Kidney glomerular epithelial cell (primary cell): ENCODE results near the gene SPDYE6.
"Not testable (repeated sequence)": the region's sequence is repeated elsewhere in the genome, so short reads cannot be mapped to it uniquely, and the experiment has no call there.

Experiments
- DNase-seq: peaks from one replicate; lab custom pipeline; 2025; lab: John Stamatoyannopoulos, UW

SPDYE6 gene

GRCh38 chr7:102356344-102356743, at the start of gene SPDYE6:
SPDYE6 (minus strand) TSS chr7:102356444; CDS start chr7:102356023, 421 bp downstream.
- not testable (repeated sequence) for DNase-seq

GRCh38 chr7:102404862-102405188, 48.6 kb upstream of the SPDYE6 start:
- not testable (repeated sequence) for DNase-seq

DNA sequence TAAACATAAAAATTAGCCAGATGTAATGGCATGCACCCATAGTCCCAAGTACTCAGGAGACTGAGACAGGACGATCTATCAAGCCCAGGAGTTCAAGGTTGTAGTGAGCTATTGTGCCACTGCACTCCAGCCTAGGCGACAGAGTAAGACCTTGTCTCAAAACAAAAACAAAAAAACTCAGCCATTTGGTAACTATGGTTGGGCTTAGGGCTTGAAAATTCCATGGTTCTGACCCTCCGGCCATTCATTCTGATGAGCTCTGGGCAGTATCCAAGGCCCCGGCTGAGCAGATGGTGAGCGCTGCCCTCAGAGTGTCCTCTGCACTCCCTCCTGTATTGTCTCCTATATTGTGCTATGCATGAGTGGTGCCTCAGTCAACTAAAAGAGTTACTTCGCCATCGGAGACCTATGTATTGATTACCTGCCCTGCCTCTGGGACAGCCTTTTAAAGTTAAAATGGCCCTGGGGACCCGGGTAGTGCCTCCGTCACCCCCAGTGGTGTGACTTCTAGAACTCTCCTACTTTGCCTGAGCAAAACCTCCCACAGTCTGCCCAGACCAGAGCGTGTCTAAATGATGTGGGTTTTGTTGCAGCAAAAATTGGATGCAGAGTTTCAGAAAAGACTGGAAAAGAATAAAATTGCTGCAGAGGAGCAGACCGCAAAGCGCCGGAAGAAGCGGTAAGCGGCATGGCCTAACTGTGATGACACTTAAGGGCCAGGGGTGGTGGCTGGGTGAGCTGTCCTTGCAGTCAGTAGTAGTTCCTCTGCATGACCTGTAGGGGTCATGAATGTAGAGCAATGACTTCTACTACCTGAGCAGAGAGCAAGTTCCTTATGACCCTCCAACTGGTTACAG, 48.0 kb upstream of the SPDYE6 start:
- DNase-seq, result peak; percentile 61

GRCh38 chr7:102403563-102403962, 47.3 kb upstream of the SPDYE6 start:
- no peak for DNase-seq

GRCh38 chr7:102400360-102400759, 44.1 kb upstream of the SPDYE6 start:
- no peak for DNase-seq

GRCh38 chr7:102398543-102398942, 42.3 kb upstream of the SPDYE6 start:
- DNase-seq, result no peak

DNA sequence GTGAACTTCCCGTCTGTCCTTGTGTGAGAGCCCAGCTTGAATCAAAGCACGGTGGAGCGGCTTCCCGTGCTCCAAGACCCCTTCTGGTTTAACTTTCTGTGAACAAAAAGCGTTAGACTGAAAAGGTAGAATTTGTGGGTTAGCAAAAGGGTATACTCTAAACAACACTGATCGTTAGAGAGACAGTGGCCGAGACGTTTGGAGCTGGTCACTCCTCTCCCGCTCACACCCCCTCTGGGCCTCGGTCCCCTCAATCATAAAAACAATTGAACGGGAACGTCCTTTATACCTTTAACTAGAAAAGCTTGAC, 40.4 kb upstream of the SPDYE6 start:
- no peak for DNase-seq

- peak; percentile 93 for DNase-seq
These were observed 39.8 kb upstream of the SPDYE6 start, which contains the start of gene PRKRIP1 for GRCh38 chr7:102395873-102396709. PRKRIP1 (plus strand) TSS chr7:102396363; CDS start chr7:102396412, 49 bp downstream.

DNA sequence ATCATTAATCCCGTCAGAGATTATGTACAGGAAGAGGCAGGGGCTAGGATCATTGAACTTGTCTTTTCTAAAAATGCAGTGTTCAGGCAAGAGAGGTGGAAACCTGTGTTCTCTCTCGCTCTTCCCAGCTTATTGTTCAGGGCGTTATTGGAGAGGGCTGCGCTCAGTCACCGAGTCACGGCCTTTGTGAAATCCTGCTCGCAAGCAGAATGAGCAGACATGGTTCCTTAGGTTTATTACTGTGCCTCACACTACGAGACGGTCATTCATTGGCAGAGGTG, 39.3 kb upstream of the SPDYE6 start:
- no peak for DNase-seq

- DNase-seq, result no peak
These were observed 37.2 kb upstream of the SPDYE6 start for GRCh38 chr7:102393467-102393866.

DNA sequence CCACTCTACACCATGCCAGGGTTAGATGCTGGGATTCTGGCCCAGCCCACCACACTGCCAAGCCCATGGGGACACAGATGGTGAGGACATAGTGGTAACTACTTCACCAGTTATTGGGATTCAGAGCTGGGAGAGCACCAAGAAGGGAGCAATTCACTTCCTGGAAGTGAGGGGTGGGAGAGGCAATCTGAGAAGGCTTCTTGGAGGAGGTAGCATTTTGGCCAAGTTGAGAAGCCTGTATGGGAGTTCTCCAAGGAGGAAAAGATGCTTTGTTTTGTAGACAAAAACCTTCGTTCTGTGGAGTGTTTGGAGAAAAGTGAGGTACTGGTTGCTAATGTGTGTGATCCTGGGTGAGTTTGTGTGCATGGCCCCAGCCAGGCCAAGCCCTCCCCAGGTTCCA, 36.1 kb upstream of the SPDYE6 start:
- no peak for DNase-seq

DNA sequence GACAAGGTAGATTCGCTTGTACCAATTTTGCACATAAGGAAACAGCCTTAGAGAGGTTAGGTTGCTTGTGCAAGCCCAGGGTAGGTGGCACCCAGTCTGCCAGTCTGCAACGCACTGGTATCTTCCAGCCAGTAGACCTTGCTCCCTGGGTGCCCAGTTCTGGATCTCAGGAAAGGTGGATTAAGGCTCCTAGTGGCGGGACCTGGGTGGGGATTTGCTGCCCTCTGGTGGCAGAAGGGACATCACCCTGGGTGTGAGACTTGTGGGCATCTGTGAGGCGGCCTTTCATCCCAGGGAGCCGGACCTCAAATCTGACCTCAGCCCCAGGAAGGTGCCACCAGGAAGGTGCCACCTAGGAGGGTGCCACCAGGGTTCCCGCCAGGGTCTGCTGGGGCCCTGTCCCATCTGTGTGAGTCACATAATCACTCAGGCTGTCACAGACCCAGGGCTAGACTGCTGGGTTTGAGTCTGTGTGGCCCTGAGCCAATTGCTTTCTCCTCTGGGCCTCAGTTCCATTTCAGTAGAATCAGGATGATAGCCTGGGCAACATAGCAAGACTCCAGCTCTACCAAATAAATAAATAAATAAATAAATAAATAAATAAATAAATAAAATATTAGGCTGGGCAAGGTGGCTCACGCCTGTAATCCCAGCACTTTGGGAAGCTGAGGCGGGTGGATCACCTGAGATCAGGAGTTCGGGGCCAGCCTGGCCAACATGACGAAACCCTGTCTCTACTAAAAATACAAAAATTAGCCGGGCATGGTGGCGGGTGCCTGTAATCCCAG, 34.6 kb upstream of the SPDYE6 start:
- peak; percentile 78 for DNase-seq

GRCh38 chr7:102389810-102390209, 33.6 kb upstream of the SPDYE6 start:
- DNase-seq, result no peak

- DNase-seq, result no peak
These were observed 30.8 kb upstream of the SPDYE6 start for GRCh38 chr7:102387064-102387463.

- not testable (repeated sequence) for DNase-seq
These were observed 25.6 kb upstream of the SPDYE6 start for GRCh38 chr7:102381696-102382425.

DNA sequence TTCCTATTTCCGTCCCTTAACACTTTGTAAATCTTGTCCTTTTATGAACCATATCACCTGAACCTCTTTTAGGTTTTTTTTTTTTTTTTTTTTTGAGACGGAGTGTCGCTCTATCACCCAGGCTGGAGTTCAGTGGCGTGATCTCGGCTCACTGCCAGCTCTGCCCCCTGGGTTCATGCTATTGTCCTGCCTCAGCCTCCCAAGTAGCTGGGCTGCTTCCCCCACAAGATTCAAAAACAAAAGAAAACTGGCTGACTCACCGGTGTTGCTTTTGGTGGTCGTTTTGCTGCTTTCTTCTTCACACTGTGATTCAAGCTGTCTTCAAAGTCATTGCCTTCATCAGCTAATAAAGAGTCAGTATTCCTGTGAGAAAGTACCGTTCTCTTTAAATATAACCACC, 24.6 kb upstream of the SPDYE6 start:
- not testable (repeated sequence) for DNase-seq

GRCh38 chr7:102376964-102377466, 20.8 kb upstream of the SPDYE6 start:
- DNase-seq, result no peak

DNA sequence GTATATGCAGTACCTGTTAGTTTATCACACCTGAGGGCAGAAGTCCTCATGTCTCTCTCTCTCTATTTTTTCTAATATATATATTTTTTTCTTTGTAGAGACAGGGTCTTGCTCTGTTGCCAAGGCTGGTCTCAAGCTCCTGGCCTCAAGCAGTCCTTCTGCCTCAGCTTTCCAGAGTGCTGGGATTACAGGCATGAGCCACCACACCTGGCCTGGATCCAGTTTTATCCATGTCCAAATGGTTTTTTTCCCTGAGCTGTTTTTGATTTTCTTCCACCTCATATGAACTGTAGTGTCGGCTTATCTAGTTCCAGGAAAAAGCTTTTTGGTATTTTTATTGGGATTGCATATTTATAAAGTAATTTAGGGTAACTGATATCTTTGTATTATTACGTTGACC, 16.6 kb upstream of the SPDYE6 start:
- DNase-seq, result not testable (repeated sequence)

GRCh38 chr7:102370038-102370437, 13.8 kb upstream of the SPDYE6 start:
- DNase-seq, result not testable (repeated sequence)

GRCh38 chr7:102365390-102365789, 9.1 kb upstream of the SPDYE6 start:
- peak; percentile 13 for DNase-seq

DNA sequence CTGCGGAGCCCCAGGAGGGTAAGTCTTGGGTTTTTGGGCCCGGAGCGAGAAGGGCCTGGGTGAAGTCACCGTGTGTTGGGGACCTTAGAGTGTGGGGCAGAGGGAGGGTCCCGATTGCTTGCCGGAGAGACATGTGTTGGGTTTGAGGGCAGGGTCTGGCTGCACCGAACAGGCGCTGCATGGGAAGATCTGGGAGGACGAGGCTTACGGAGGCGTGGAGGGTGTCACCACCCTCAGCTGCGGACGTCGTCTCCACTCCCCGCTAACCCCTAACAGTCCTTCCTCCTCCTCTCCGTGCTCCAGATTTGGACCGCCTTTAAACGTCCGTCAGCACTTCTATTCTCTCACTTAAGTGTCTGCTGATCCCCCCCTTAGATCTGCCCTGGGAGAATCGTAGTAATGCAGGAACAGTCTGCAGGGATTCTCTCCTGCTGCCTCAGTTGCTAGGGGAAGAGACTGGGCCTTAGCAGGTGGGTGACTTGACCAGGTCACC, 8.2 kb upstream of the SPDYE6 start:
- not testable (repeated sequence) for DNase-seq
